Liver (tissue), 9 donors: ENCODE data around the gene TMEM109. TPM values are rescaled to one million over a fixed set of nuclear protein-coding genes. Genes with fewer than 3 reads are reported as not detected.

Experiments used
- DNase-seq: peaks from one replicate; pipeline ENCODE4 v3.0.0-alpha.2; 2017; ENCODE audit warnings: low spot score
- H3K27ac ChIP-seq, 2 donors: one replicate each; pipeline ENCODE4 v1.7.0; 2013; ENCODE audit warnings: inconsistent platforms in 2 of 2, low read length in 2 of 2, control low read depth in 1 of 2, low read depth in 1 of 2, mild to moderate bottlenecking in 1 of 2
- H3K27me3 ChIP-seq, 4 donors: one replicate each; pipeline versions ENCODE4 v1.6.1 to v1.7.0; 2013; ENCODE audit warnings: low read length in 3 of 4, inconsistent platforms in 1 of 4, mild to moderate bottlenecking in 1 of 4, moderate library complexity in 1 of 4; ENCODE audit not compliant: control insufficient read depth in 4 of 4, insufficient read depth in 4 of 4
- H3K36me3 ChIP-seq, 4 donors: one replicate each; pipeline versions ENCODE4 v1.6.1 to v1.7.0; 2013; ENCODE audit warnings: low read length in 3 of 4, mild to moderate bottlenecking in 3 of 4, low read depth in 1 of 4, moderate library complexity in 1 of 4; ENCODE audit not compliant: control insufficient read depth in 4 of 4, insufficient read depth in 3 of 4
- H3K4me1 ChIP-seq, 4 donors: one replicate each; pipeline versions ENCODE4 v1.6.1 to v1.7.0; 2013; ENCODE audit warnings: low read length in 3 of 4, mild to moderate bottlenecking in 3 of 4, moderate library complexity in 1 of 4; ENCODE audit not compliant: control insufficient read depth in 4 of 4, insufficient read depth in 4 of 4
- H3K4me3 ChIP-seq, 3 donors: one replicate each; pipeline versions ENCODE4 v1.6.1 to v1.7.0; 2013; ENCODE audit warnings: low read length in 3 of 3, control low read depth in 1 of 3, low read depth in 1 of 3, mild to moderate bottlenecking in 1 of 3
- H3K9ac ChIP-seq, 2 donors: one replicate each; pipeline ENCODE4 v1.7.0; 2013; ENCODE audit warnings: low read length in 2 of 2, mild to moderate bottlenecking in 2 of 2, moderate library complexity in 2 of 2, control low read depth in 1 of 2, low read depth in 1 of 2
- H3K9me3 ChIP-seq, 4 donors: one replicate each; pipeline versions ENCODE4 v1.6.1 to v1.7.0; 2013; ENCODE audit warnings: low read length in 3 of 4; ENCODE audit not compliant: control insufficient read depth in 4 of 4
- ATF3 ChIP-seq: IDR thresholded peaks from 2 replicates; pipeline ENCODE4 v1.6.1; 2016; ENCODE audit warnings: antibody characterized with exemption
- CTCF ChIP-seq: fragments of 150-350 bp; IDR thresholded peaks from 2 replicates; pipeline ENCODE4 v1.5.1; 2017; ENCODE audit warnings: improper control_type of control experiment, low read depth, low read length; ENCODE audit not compliant: missing input control
- FOXA2 ChIP-seq: IDR thresholded peaks from 2 replicates; pipeline ENCODE4 v1.6.1; 2016; ENCODE audit warnings: antibody characterized with exemption
- GABPA ChIP-seq, 2 donors: IDR thresholded peaks in 1 of 2; conservative IDR thresholded peaks in 1 of 2; 2 replicates each; pipeline ENCODE4 v1.6.1; 2016; ENCODE audit warnings: antibody characterized with exemption in 2 of 2, mild to moderate bottlenecking in 1 of 2, moderate library complexity in 1 of 2
- HNF4A ChIP-seq, 2 donors: conservative IDR thresholded peaks; 2 replicates each; pipeline ENCODE4 v1.6.1; 2016; ENCODE audit warnings: antibody characterized with exemption in 2 of 2, mild to moderate bottlenecking in 2 of 2
- JUND ChIP-seq, 2 donors: IDR thresholded peaks; 2 replicates each; pipeline ENCODE4 v1.6.1; 2016; ENCODE audit warnings: antibody characterized with exemption in 2 of 2
- MAX ChIP-seq: IDR thresholded peaks from 2 replicates; pipeline ENCODE4 v1.6.1; 2016; ENCODE audit warnings: antibody characterized with exemption
- NR2F2 ChIP-seq: IDR thresholded peaks from 2 replicates; pipeline ENCODE4 v1.6.1; 2016; ENCODE audit warnings: antibody characterized with exemption
- RAD21 ChIP-seq, 2 donors: IDR thresholded peaks; 2 replicates each; pipeline ENCODE4 v1.6.1; 2016; ENCODE audit warnings: antibody characterized with exemption in 2 of 2, mild to moderate bottlenecking in 2 of 2
- REST ChIP-seq: IDR thresholded peaks from 2 replicates; pipeline ENCODE4 v1.6.1; 2016; ENCODE audit warnings: antibody characterized with exemption, mild to moderate bottlenecking
- RXRA ChIP-seq, 2 donors: IDR thresholded peaks; 2 replicates each; pipeline ENCODE4 v1.6.1; 2017 to 2018; ENCODE audit warnings: antibody characterized with exemption in 2 of 2, mild to moderate bottlenecking in 1 of 2
- SP1 ChIP-seq: IDR thresholded peaks from 2 replicates; pipeline ENCODE4 v1.6.1; 2018; ENCODE audit warnings: antibody characterized with exemption, mild to moderate bottlenecking
- TAF1 ChIP-seq: conservative IDR thresholded peaks from 2 replicates; pipeline ENCODE4 v1.6.1; 2016; ENCODE audit warnings: antibody characterized with exemption, mild to moderate bottlenecking
- YY1 ChIP-seq: IDR thresholded peaks from 2 replicates; pipeline ENCODE4 v1.6.1; 2016; ENCODE audit warnings: antibody characterized with exemption, mild to moderate bottlenecking
- ZBTB33 ChIP-seq: IDR thresholded peaks from 2 replicates; pipeline ENCODE4 v1.6.1; 2016; ENCODE audit warnings: antibody characterized with exemption
- WGBS: extraction: QIAGEN DNeasy Blood & Tissue Kit; methylation state at CpG from one replicate; pipeline ENCODE4 v1.1.7; 2013; 5-methylcytosine and 5-hydroxymethylcytosine counted together
- polyA plus RNA-seq, 2 donors: library from polyadenylated mRNA; stranded (reverse) in 1 of 2; unstranded in 1 of 2; fragments of 200-250 nt in 1 of 2; fragments of >200 nt in 1 of 2; fragmentation: Nextera tagmentation in 1 of 2; extraction: Ambion mirVana in 1 of 2; gene quantifications; one replicate each; pipeline versions ENCODE4 v1.2.1 to v1.2.3, GENCODE V29; 2013 to 2015
- total RNA-seq, 2 donors: library from RNA; depleted of rRNA; stranded (reverse); fragments of >200 nt; gene quantifications; one replicate each; pipeline ENCODE4 v1.2.3, GENCODE V29; 2014
- donor health status: healthy.
- donor health status: healthy.
- donor health status: healthy.
- donor health status: healthy.
- donor health status: healthy.

Gene TMEM109
- total and polyA plus RNA-seq, 4 donors, result 20.6 to 40.3 (median 30.6) TPM

- no peaks in the 10 kb centered on the region for H3K9me3 ChIP-seq
- DNase-seq, result no peak
- no peaks in the 10 kb centered on the region for H3K4me1 ChIP-seq
- 86% methylated on average over 21 of the region's 21 CpGs for WGBS
- H3K9ac ChIP-seq, result no peak overlapping the region
- no peaks in the 10 kb centered on the region for H3K27me3 ChIP-seq
- no peak overlapping the region for H3K4me3 ChIP-seq
- H3K27ac ChIP-seq, result no peak overlapping the region
- H3K36me3 ChIP-seq, result peaks cover 0 to 16% (median 6%) of the 10 kb centered on the region in 4 donors
- TF ChIP-seq ATF3, result no peak
- TF ChIP-seq NR2F2, result no peak
- TF ChIP-seq CTCF, result no peak
- TF ChIP-seq SP1, result no peak
- no peak for TF ChIP-seq RXRA (IDR thresholded peaks at IDR 0.05)
- TF ChIP-seq FOXA2, result no peak
- no peak for TF ChIP-seq YY1
- no peak for TF ChIP-seq TAF1
- TF ChIP-seq REST, result no peak
- TF ChIP-seq MAX, result no peak
- no peak for TF ChIP-seq JUND (IDR thresholded peaks at IDR 0.05)
- TF ChIP-seq HNF4A (conservative IDR thresholded peaks at IDR 0.05), result no peak
- no peak for TF ChIP-seq ZBTB33
- no peak for TF ChIP-seq GABPA (IDR thresholded peaks at IDR 0.05 in 1 of 2, conservative IDR thresholded peaks at IDR 0.05 in 1 of 2)
- no peak for TF ChIP-seq RAD21 (IDR thresholded peaks at IDR 0.05)
Measured at GRCh38 chr11:60934790-60935605, 21.0 kb downstream of the TMEM109 start.
